ENCODE data around the gene KIRREL2. TPM values are rescaled to one million over a fixed set of nuclear protein-coding genes. Genes with fewer than 3 reads are reported as not detected.

The KIRREL2 gene
- total RNA-seq, result not detected in 2 replicates
- total RNA-seq (2013), result not detected
- not detected in 2 replicates for polyA plus RNA-seq
- polyA minus RNA-seq, result not detected in 2 replicates

DNA sequence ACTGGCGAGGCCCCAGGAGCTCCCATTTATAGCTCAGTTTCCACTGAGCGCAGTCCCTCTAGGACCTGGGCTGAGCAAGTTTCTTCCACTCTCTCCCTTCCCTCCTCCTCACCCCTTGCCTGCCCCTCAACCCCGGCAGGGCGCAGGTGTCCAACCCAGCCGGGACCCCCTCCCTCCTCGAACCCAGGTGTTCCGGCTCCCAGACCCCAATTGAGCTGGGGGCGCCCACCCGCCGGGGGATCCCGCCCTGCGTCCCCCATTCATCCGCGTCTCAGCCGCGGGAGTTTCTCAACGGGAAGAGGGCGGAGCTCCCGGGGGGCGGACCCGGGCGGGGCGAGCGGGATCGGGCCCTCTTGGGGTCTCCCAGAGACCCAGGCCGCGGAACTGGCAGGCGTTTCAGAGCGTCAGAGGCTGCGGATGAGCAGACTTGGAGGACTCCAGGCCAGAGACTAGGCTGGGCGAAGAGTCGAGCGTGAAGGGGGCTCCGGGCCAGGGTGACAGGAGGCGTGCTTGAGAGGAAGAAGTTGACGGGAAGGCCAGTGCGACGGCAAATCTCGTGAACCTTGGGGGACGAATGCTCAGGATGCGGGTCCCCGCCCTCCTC, at the start of gene KIRREL2:
Gene KIRREL2, plus strand, starts transcription at position 366 of the 604 bp plus-strand sequence. Its CDS starts 209 bp downstream, at position 575.
- Histone ChIP-seq H3K36me3 (replicated peaks in 1 of 2; ENCODE audit: control extremely low read depth in 1 of 2, control insufficient read depth in 1 of 2, extremely low read depth in 1 of 2, insufficient read depth in 2 of 2, low read length in 1 of 2) (no peaks in the 10 kb centered on the region), H3K27me3 (replicated peaks in 1 of 4; ENCODE audit: control extremely low read depth in 1 of 4, control insufficient read depth in 3 of 4, insufficient read depth in 4 of 4, low read length in 3 of 4) (peaks cover 0 to 74% (median 27%) of the 10 kb centered on the region in 4 experiments), H2AFZ (ENCODE audit: insufficient read depth, low read depth, low read length, poor library complexity, severe bottlenecking) (peak within 1 kb of the TSS; percentile 86), H3K79me2 (ENCODE audit: control insufficient read depth, insufficient read depth, low read length) (no peaks in the 10 kb centered on the region), H3K27ac (ENCODE audit: low read length in 2 of 2) (no peak within 1 kb of the TSS), H3K9ac (ENCODE audit: low read length) (peak within 1 kb of the TSS; percentile 79), H3K4me3 (ENCODE audit: control extremely low read depth in 1 of 5, extremely low read depth in 1 of 5, insufficient read depth in 1 of 5, low read depth in 2 of 5, low read length in 4 of 5) (peak within 1 kb of the TSS; percentile 26 to 66 (median 59)), H3K4me2 (replicated peaks; ENCODE audit: low read depth, low read length, poor library complexity, severe bottlenecking) (peak within 1 kb of the TSS; percentile 99), H3K4me1 (ENCODE audit: control insufficient read depth in 2 of 2, insufficient read depth in 2 of 2, low read length in 2 of 2) (peaks cover 21 to 28% of the 10 kb centered on the region in 2 donors), H3K9me3 (ENCODE audit: control extremely low read depth in 1 of 3, control insufficient read depth in 2 of 3, insufficient read depth in 1 of 3, low read length in 2 of 3) (peaks cover 0 to 27% (median 0%) of the 10 kb centered on the region in 3 donors), H4K20me1 (ENCODE audit: control insufficient read depth, insufficient read depth, low read length, poor library complexity, severe bottlenecking) (no peaks in the 10 kb centered on the region)
- no peaks in the 10 kb centered on the region for H3K9me3 Mint-ChIP-seq (ENCODE audit: insufficient read depth)
- POLR2A ChIA-PET, result no interaction called here
- CTCF ChIA-PET, result no interaction called here
- no peak within 1 kb of the TSS for H3K27ac Mint-ChIP-seq
- peaks cover 11% of the 10 kb centered on the region for H3K4me1 Mint-ChIP-seq
- TF ChIP-seq CTCF (IDR thresholded peaks at IDR 0.05), result no peak
- no peak for TF ChIP-seq EZH2 (IDR thresholded peaks at IDR 0.05; ENCODE audit: borderline replicate concordance, insufficient read depth, low read depth, low read length, poor library complexity, severe bottlenecking)
- H3K27me3 Mint-ChIP-seq, result peaks cover 66% of the 10 kb centered on the region
- H3K4me3 Mint-ChIP-seq, result peak within 1 kb of the TSS; percentile 84
- intact Hi-C loops (cut with micrococcal nuclease), result no loop called here
- DNase-seq (peak; percentile 54), ATAC-seq (ENCODE audit: low read depth) (peak; percentile 21)
- 1% methylated on average over 40 of the region's 42 CpGs for WGBS (ENCODE audit: insufficient coverage)

DNA sequence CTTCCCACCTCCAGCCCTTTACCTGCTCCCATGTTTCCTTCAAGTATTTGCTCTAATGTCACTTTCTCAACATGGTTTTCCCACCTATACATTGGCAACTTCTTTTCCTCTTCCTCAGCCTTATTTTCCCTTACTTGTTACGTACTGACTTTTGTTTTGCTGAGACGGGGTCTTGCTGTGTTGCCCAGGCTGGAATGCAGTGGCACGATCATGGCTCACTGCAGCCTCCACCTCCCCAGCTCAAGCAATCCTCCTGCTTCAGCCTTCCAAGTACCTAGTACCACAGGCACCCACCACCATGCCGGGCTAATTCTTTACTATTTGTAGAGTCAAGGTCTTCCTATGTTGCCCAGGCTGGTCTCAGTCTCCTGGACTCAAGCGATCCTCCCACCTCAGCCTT, 49.1 kb upstream of the KIRREL2 start:
- H3K4me2 ChIP-seq (replicated peaks; ENCODE audit: low read depth, low read length, poor library complexity, severe bottlenecking), result no peak overlapping the region
- no peaks in the 10 kb centered on the region for H4K20me1 ChIP-seq (ENCODE audit: control insufficient read depth, insufficient read depth, low read length, poor library complexity, severe bottlenecking)
- TF ChIP-seq CTCF (IDR thresholded peaks at IDR 0.05), result no peak
- no peak for TF ChIP-seq EZH2 (IDR thresholded peaks at IDR 0.05; ENCODE audit: borderline replicate concordance, insufficient read depth, low read depth, low read length, poor library complexity, severe bottlenecking)
- no peaks in the 10 kb centered on the region for H3K79me2 ChIP-seq (ENCODE audit: control insufficient read depth, insufficient read depth, low read length)
- H3K27ac Mint-ChIP-seq, result no peak overlapping the region
- CTCF ChIA-PET, result no interaction called here
- POLR2A ChIA-PET, result no interaction called here
- intact Hi-C loops (cut with micrococcal nuclease), result no loop called here
- ATAC-seq (ENCODE audit: low read depth) (no peak), DNase-seq (no peak)
- no peaks in the 10 kb centered on the region for H3K27me3 ChIP-seq (replicated peaks in 1 of 4; ENCODE audit: control extremely low read depth in 1 of 4, control insufficient read depth in 3 of 4, insufficient read depth in 4 of 4, low read length in 3 of 4)
- no peak overlapping the region for H3K9ac ChIP-seq (ENCODE audit: low read length)
- WGBS (ENCODE audit: insufficient coverage), result 94% methylated on average over 5 of the region's 5 CpGs
- no peak overlapping the region for H3K4me3 ChIP-seq (ENCODE audit: control extremely low read depth in 1 of 5, extremely low read depth in 1 of 5, insufficient read depth in 1 of 5, low read depth in 2 of 5, low read length in 4 of 5)
- no peaks in the 10 kb centered on the region for H3K9me3 Mint-ChIP-seq (ENCODE audit: insufficient read depth)
- H3K4me1 Mint-ChIP-seq, result peaks cover 11% of the 10 kb centered on the region
- H3K27ac ChIP-seq (ENCODE audit: low read length in 2 of 2), result no peak overlapping the region
- H3K4me3 Mint-ChIP-seq, result no peak overlapping the region
- H2AFZ ChIP-seq (ENCODE audit: insufficient read depth, low read depth, low read length, poor library complexity, severe bottlenecking), result no peak overlapping the region
- peaks cover 6% of the 10 kb centered on the region for H3K27me3 Mint-ChIP-seq
- H3K36me3 ChIP-seq (replicated peaks in 1 of 2; ENCODE audit: control extremely low read depth in 1 of 2, control insufficient read depth in 1 of 2, extremely low read depth in 1 of 2, insufficient read depth in 2 of 2, low read length in 1 of 2), result no peaks in the 10 kb centered on the region
- H3K9me3 ChIP-seq (ENCODE audit: control extremely low read depth in 1 of 3, control insufficient read depth in 2 of 3, insufficient read depth in 1 of 3, low read length in 2 of 3), result peaks cover 0 to 16% (median 0%) of the 10 kb centered on the region in 3 donors
- peaks cover 11% of the 10 kb centered on the region in 2 donors for H3K4me1 ChIP-seq (ENCODE audit: control insufficient read depth in 2 of 2, insufficient read depth in 2 of 2, low read length in 2 of 2)

Measured in B cell (primary cell).